Fibroblast of lung (primary cell): ENCODE data around the gene RUBCNL.

Experiments used
- EZH2 ChIP-seq: IDR thresholded peaks from 2 replicates; pipeline ENCODE4 v1.5.1; 2012; ENCODE audit warnings: low read length, control low read depth, mild to moderate bottlenecking; ENCODE audit errors: missing control alignments
- TF ChIP-seq, protein P1 (sequence below), 2 donors: IDR thresholded peaks in 1 of 2; conservative IDR thresholded peaks in 1 of 2; 1 replicate in 1 of 2; 2 replicates in 1 of 2; pipeline ENCODE4 v1.5.1; 2011 to 2012; ENCODE audit warnings: low read length in 2 of 2, control low read depth in 1 of 2, inconsistent platforms in 1 of 2, low read depth in 1 of 2, mild to moderate bottlenecking in 1 of 2

DNA sequence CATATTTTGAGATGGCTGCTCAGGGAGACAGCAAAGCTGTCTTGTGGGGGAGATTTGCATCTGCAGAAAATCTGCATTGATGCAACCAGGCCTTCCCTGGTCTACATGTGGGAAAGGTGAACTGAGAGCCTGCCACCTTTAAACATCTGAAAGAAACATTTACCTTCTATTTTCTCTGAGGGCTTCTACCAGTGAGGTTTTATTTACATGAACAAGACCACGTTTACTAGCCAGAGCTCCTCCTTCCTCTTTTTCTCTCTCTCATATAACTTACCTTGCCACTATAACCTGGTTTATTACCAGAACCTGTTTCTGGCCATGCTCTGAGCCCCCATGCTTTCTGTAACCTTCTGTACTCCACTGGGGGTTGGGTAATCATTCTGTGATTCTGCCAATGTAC is 14.4 kb upstream of the RUBCNL start:
- TF ChIP-seq, protein P1, sequence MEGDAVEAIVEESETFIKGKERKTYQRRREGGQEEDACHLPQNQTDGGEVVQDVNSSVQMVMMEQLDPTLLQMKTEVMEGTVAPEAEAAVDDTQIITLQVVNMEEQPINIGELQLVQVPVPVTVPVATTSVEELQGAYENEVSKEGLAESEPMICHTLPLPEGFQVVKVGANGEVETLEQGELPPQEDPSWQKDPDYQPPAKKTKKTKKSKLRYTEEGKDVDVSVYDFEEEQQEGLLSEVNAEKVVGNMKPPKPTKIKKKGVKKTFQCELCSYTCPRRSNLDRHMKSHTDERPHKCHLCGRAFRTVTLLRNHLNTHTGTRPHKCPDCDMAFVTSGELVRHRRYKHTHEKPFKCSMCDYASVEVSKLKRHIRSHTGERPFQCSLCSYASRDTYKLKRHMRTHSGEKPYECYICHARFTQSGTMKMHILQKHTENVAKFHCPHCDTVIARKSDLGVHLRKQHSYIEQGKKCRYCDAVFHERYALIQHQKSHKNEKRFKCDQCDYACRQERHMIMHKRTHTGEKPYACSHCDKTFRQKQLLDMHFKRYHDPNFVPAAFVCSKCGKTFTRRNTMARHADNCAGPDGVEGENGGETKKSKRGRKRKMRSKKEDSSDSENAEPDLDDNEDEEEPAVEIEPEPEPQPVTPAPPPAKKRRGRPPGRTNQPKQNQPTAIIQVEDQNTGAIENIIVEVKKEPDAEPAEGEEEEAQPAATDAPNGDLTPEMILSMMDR (conservative IDR thresholded peaks at IDR 0.05 in 1 of 2, IDR thresholded peaks at IDR 0.05 in 1 of 2; ENCODE audit: low read depth in 1 of 2, low read length in 2 of 2), result no peak
- no peak for TF ChIP-seq EZH2
